H1 (cell line): ENCODE measurements around the gene KCNH1. TPM values are rescaled to one million over a fixed set of nuclear protein-coding genes. Genes with fewer than 3 reads are reported as not detected.

Experiments
- BRCA1 ChIP-seq: IDR thresholded peaks from 2 replicates; pipeline ENCODE4 v1.6.1; 2012; ENCODE audit warnings: low read depth, low read length, improper control_type of control experiment
- CHD2 ChIP-seq: IDR thresholded peaks from 2 replicates; pipeline ENCODE4 v1.6.1; 2012; ENCODE audit warnings: low read length, improper control_type of control experiment
- polyA plus RNA-seq, 7 experiments: library from polyadenylated mRNA; depleted of rRNA in 3 of 7; stranded (reverse) in 5 of 7; unstranded in 2 of 7; fragments of >200 nt in 5 of 7; fragments of 200-250 nt in 2 of 7; gene quantifications; 1 replicate in 5 of 7; 2 replicates in 1 of 7; 4 replicates in 1 of 7; pipeline versions ENCODE4 v1.2.1 to v1.2.3, GENCODE V29; 2011 to 2013; ENCODE audit warnings: missing spikeins in 2 of 7, mixed read lengths in 2 of 7
- total RNA-seq: library from RNA; stranded (reverse); fragmentation: NEBNext Ultra II Directional; extraction: Animal tissue kit (Norgen Biotek cat#: 25700); gene quantifications from 2 replicates; pipeline ENCODE4 v1.2.1, GENCODE V29; 2021

KCNH1 gene
- total and polyA plus RNA-seq, 2 of the 8 experiments (the other 6 are each of a cell fraction or from before 2014, with no cell fraction given), result 0.27 to 0.34 TPM

DNA sequence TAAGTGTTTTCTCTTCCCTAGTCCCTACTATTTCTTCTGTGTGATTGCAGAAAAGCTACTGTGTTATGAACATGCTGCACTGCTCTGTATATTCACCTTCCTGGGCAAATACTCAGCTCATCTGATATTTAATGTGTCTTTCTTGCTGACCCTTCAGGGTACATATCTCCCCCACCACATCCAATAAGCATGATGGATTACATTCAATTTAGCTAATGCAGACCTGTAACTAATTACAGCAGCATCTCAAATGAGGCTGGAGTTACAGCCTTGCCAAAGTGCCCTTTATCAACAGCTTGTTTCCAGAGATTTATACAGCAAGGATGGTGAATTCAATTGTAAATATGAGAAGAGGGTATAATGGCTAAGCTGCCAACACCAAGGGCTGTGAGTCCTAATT lies 144.0 kb downstream of the KCNH1 start (continued):
- TF ChIP-seq CHD2 (no peak), BRCA1 (no peak)
